Natural killer cell (primary cell): ENCODE results near the gene BBS10. TPM values are rescaled to one million over a fixed set of nuclear protein-coding genes. Genes with fewer than 3 reads are reported as not detected.

Experiments
- ATAC-seq, 3 donors: fragments of 150-1000 bp in 2 of 3; fragments of 200-7000 bp in 1 of 3; cut with Tn5 transposase; 1 replicate in 1 of 3; 2 replicates in 2 of 3; pipeline ENCODE4 v1.10.0; 2021; ENCODE audit warnings: mild to moderate bottlenecking in 2 of 3, moderate library complexity in 2 of 3
- DNase-seq, 2 donors: peaks; one replicate each; pipeline versions ENCODE4 v3.0.0 to v3.0.0-alpha.2; 2013 to 2021; ENCODE audit warnings: mixed read lengths in 1 of 2
- H3K27ac ChIP-seq: one replicate; pipeline ENCODE4 v1.5.1; 2013; ENCODE audit warnings: mild to moderate bottlenecking, low read length
- H3K27me3 ChIP-seq: one replicate; pipeline ENCODE4 v1.6.1; 2013; ENCODE audit warnings: low read length; ENCODE audit not compliant: control insufficient read depth, insufficient read depth
- H3K36me3 ChIP-seq: one replicate; pipeline ENCODE4 v1.6.1; 2013; ENCODE audit warnings: low read length; ENCODE audit not compliant: control insufficient read depth, insufficient read depth
- H3K4me1 ChIP-seq: one replicate; pipeline ENCODE4 v1.6.1; 2013; ENCODE audit warnings: low read length; ENCODE audit not compliant: control insufficient read depth, insufficient read depth
- H3K4me3 ChIP-seq: one replicate; pipeline ENCODE4 v1.5.1; 2013; ENCODE audit warnings: low read length
- H3K9me3 ChIP-seq: one replicate; pipeline ENCODE4 v1.6.1; 2013; ENCODE audit warnings: low read length; ENCODE audit not compliant: control insufficient read depth, insufficient read depth
- H3K27ac Mint-ChIP-seq, 2 donors: one replicate each; pipeline ENCODE4 v1.8.0; 2022; ENCODE audit warnings: mild to moderate bottlenecking in 2 of 2, mixed read lengths in 2 of 2, moderate library complexity in 1 of 2
- H3K27me3 Mint-ChIP-seq, 2 donors: one replicate each; pipeline ENCODE4 v1.8.0; 2022; ENCODE audit warnings: low read depth in 2 of 2, mixed read lengths in 2 of 2
- H3K36me3 Mint-ChIP-seq: one replicate; pipeline ENCODE4 v1.8.0; 2022; ENCODE audit warnings: mixed read lengths
- H3K4me1 Mint-ChIP-seq, 2 donors: one replicate each; pipeline ENCODE4 v1.8.0; 2022; ENCODE audit warnings: mixed read lengths in 2 of 2
- H3K4me3 Mint-ChIP-seq: one replicate; pipeline ENCODE4 v1.8.0; 2022; ENCODE audit warnings: mild to moderate bottlenecking, moderate library complexity, mixed read lengths
- H3K9me3 Mint-ChIP-seq, 2 donors: one replicate each; pipeline ENCODE4 v1.8.0; 2022; ENCODE audit warnings: mixed read lengths in 2 of 2
- CTCF ChIP-seq: fragments of 200-600 bp; IDR thresholded peaks from one replicate; pipeline ENCODE4 v1.8.0; 2022; ENCODE audit warnings: antibody characterized with exemption
- WGBS: methylation state at CpG from one replicate; pipeline ENCODE4 v1.1.7; 2013; ENCODE audit warnings: missing lambda C conversion rate; ENCODE audit not compliant: insufficient coverage; 5-methylcytosine and 5-hydroxymethylcytosine counted together
- intact Hi-C: fragments of 100-400 bp; cut with micrococcal nuclease; formaldehyde crosslinking; loops from one replicate; pipeline ENCODE4 v1.14.2; 2022
- total RNA-seq, 4 donors: library from RNA; stranded (reverse); fragments of 120-200 nt in 1 of 4; gene quantifications; one replicate each; pipeline versions ENCODE4 v1.2.3 to v1.2.4, GENCODE V29; 2013 to 2022

Gene BBS10
- total RNA-seq, 3 donors from 2014 or later (not counting 1 experiment from before 2014, with no cell fraction given) = 2.8 to 4.0 (median 3.3) TPM

GRCh38 chr12:76300297-76300665, 47.9 kb downstream of the BBS10 start:
- Mint-ChIP-seq H3K9me3 (no peaks in the 10 kb centered on the region), H3K36me3 (no peaks in the 10 kb centered on the region), H3K4me3 (no peak overlapping the region), H3K4me1 (no peaks in the 10 kb centered on the region), H3K27me3 (peaks cover 0 to 22% of the 10 kb centered on the region in 2 donors), H3K27ac (no peak overlapping the region)
- Histone ChIP-seq H3K36me3 (no peaks in the 10 kb centered on the region), H3K27ac (no peak overlapping the region), H3K4me3 (no peak overlapping the region), H3K9me3 (no peaks in the 10 kb centered on the region), H3K27me3 (no peaks in the 10 kb centered on the region), H3K4me1 (no peaks in the 10 kb centered on the region)
- 92% methylated on average over 6 of the region's 6 CpGs for WGBS
- TF ChIP-seq CTCF = no peak
- DNase-seq (no peak), ATAC-seq (no peak)
- intact Hi-C loops = no loop called here

- H3K27me3 Mint-ChIP-seq = peaks cover 0 to 22% of the 10 kb centered on the region in 2 donors
Measured at GRCh38 chr12:76299536-76300296, 48.5 kb downstream of the BBS10 start.

More at GRCh38 chr12:76299536-76300296, 48.5 kb downstream of the BBS10 start:
- H3K9me3 ChIP-seq = no peaks in the 10 kb centered on the region
- intact Hi-C loops = no loop called here
- H3K27ac ChIP-seq = no peak overlapping the region
- Mint-ChIP-seq H3K9me3 (no peaks in the 10 kb centered on the region), H3K4me1 (no peaks in the 10 kb centered on the region), H3K27ac (no peak overlapping the region), H3K4me3 (no peak overlapping the region), H3K36me3 (no peaks in the 10 kb centered on the region)
- no peak overlapping the region for H3K4me3 ChIP-seq
- no peaks in the 10 kb centered on the region for H3K36me3 ChIP-seq
- H3K4me1 ChIP-seq = no peaks in the 10 kb centered on the region
- ATAC-seq (no peak), DNase-seq (no peak)
- 79% methylated on average over 4 of the region's 5 CpGs for WGBS
- no peak for TF ChIP-seq CTCF
- no peaks in the 10 kb centered on the region for H3K27me3 ChIP-seq

Other genes with a start within 250 kb of the BBS10 start
- gene OSBPL8, start 211.4 kb upstream of the BBS10 start, total RNA-seq = 100 to 1,000 TPM; 133 to 154 (median 138) TPM